HEK293 (cell line): ENCODE results near the gene FRMPD4.

ENCODE experiments used
- CTCF ChIA-PET: fragments of 350-600 bp; formaldehyde crosslinking; extraction: SDS; loops from one replicate; lab custom pipeline; 2021; ENCODE audit warnings: antibody characterized with exemption; lab: Yijun Ruan, JAX
- POLR2A ChIA-PET: fragments of 300-600 bp; formaldehyde crosslinking; extraction: SDS; loops from one replicate; lab custom pipeline; 2020; ENCODE audit warnings: antibody characterized with exemption, inconsistent platforms; lab: Yijun Ruan, JAX
- H3K27ac ChIP-seq: fragments of 200-500 bp; sonication (Bioruptor generic); 2 replicates; pipeline ENCODE4 v1.5.1; 2014; ENCODE audit warnings: low read depth, low read length, control low read depth, inconsistent platforms; ENCODE audit errors: extremely low read depth
- H3K36me3 ChIP-seq, 2 experiments: fragments of 200-500 bp in 1 of 2; sonication (Bioruptor generic) in 1 of 2; 1 replicate in 1 of 2; 2 replicates in 1 of 2; pipeline ENCODE4 v1.5.1; 2014 to 2017; ENCODE audit warnings: inconsistent platforms in 2 of 2, low read length in 2 of 2; ENCODE audit not compliant: control insufficient read depth in 2 of 2, insufficient read depth in 1 of 2
- H3K4me1 ChIP-seq: fragments of 200-500 bp; sonication (Bioruptor generic); 2 replicates; pipeline ENCODE4 v1.5.1; 2014; ENCODE audit warnings: mild to moderate bottlenecking, low read length, inconsistent platforms; ENCODE audit not compliant: control insufficient read depth, insufficient read depth
- H3K4me3 ChIP-seq: 2 replicates; pipeline ENCODE4 v1.5.1; 2011; ENCODE audit warnings: low read depth, mild to moderate bottlenecking, control low read depth, low read length, moderate library complexity
- H3K9me3 ChIP-seq: fragments of 200-500 bp; sonication (Bioruptor generic); 2 replicates; pipeline ENCODE4 v1.5.1; 2014; ENCODE audit warnings: low read depth, low read length, inconsistent platforms; ENCODE audit not compliant: control insufficient read depth, insufficient read depth
- BCL11A ChIP-seq: fragments of 450-650 bp; formaldehyde crosslinking; IDR thresholded peaks from 2 replicates; pipeline ENCODE4 v1.5.1; 2016; ENCODE audit warnings: low read depth, missing biosample characterization, missing genetic modification characterization
- EGR2 ChIP-seq: fragments of 450-650 bp; formaldehyde crosslinking; IDR thresholded peaks from 2 replicates; pipeline ENCODE4 v1.5.1; 2016; ENCODE audit warnings: low read depth, missing biosample characterization, missing genetic modification characterization
- ELK4 ChIP-seq: IDR thresholded peaks from 2 replicates; pipeline ENCODE4 v1.6.1; 2011; ENCODE audit warnings: mild to moderate bottlenecking, low read depth, low read length, borderline replicate concordance
- GFI1B ChIP-seq: fragments of 450-650 bp; formaldehyde crosslinking; IDR thresholded peaks from 2 replicates; pipeline ENCODE4 v1.5.1; 2016; ENCODE audit warnings: missing biosample characterization, missing genetic modification characterization
- KLF16 ChIP-seq: fragments of 450-650 bp; formaldehyde crosslinking; IDR thresholded peaks from 2 replicates; pipeline ENCODE4 v1.5.1; 2017; ENCODE audit warnings: missing biosample characterization, missing genetic modification characterization
- KLF7 ChIP-seq: fragments of 450-650 bp; formaldehyde crosslinking; IDR thresholded peaks from 2 replicates; pipeline ENCODE4 v1.5.1; 2016; ENCODE audit warnings: missing biosample characterization, missing genetic modification characterization, borderline replicate concordance
- ZBTB21 ChIP-seq: fragments of 450-650 bp; formaldehyde crosslinking; IDR thresholded peaks from 2 replicates; pipeline ENCODE4 v1.5.1; 2017; ENCODE audit warnings: missing biosample characterization, missing genetic modification characterization
- ZBTB7A ChIP-seq: fragments of 450-650 bp; formaldehyde crosslinking; IDR thresholded peaks from 2 replicates; pipeline ENCODE4 v1.5.1; 2016; ENCODE audit warnings: low read depth, missing biosample characterization, missing genetic modification characterization
- ZNF138 ChIP-seq: fragments of 450-650 bp; formaldehyde crosslinking; IDR thresholded peaks from 2 replicates; pipeline ENCODE4 v1.5.1; 2016; ENCODE audit warnings: missing biosample characterization, missing genetic modification characterization, borderline replicate concordance
- ZNF174 ChIP-seq: fragments of 450-650 bp; formaldehyde crosslinking; IDR thresholded peaks from 2 replicates; pipeline ENCODE4 v1.5.0; 2017; ENCODE audit warnings: missing biosample characterization, mild to moderate bottlenecking, missing genetic modification characterization
- ZNF335 ChIP-seq: fragments of 450-650 bp; formaldehyde crosslinking; conservative IDR thresholded peaks from 2 replicates; pipeline ENCODE4 v1.5.1; 2016; ENCODE audit warnings: missing biosample characterization, missing genetic modification characterization
- ZNF37A ChIP-seq: fragments of 450-650 bp; IDR thresholded peaks from 2 replicates; pipeline ENCODE4 v1.5.1; 2018; ENCODE audit warnings: missing biosample characterization, missing genetic modification characterization
- ZNF394 ChIP-seq: fragments of 450-650 bp; formaldehyde crosslinking; IDR thresholded peaks from 2 replicates; pipeline ENCODE4 v1.5.1; 2016; ENCODE audit warnings: missing biosample characterization, missing genetic modification characterization, mild to moderate bottlenecking, moderate library complexity, borderline replicate concordance
- ZNF596 ChIP-seq: fragments of 450-650 bp; IDR thresholded peaks from 2 replicates; pipeline ENCODE4 v1.5.0; 2018; ENCODE audit warnings: missing biosample characterization, mild to moderate bottlenecking, missing genetic modification characterization, moderate library complexity
- ZNF623 ChIP-seq: fragments of 450-650 bp; formaldehyde crosslinking; IDR thresholded peaks from 2 replicates; pipeline ENCODE4 v1.5.1; 2016; ENCODE audit warnings: missing biosample characterization, missing genetic modification characterization
- ZNF776 ChIP-seq: fragments of 450-650 bp; formaldehyde crosslinking; IDR thresholded peaks from 2 replicates; pipeline ENCODE4 v1.5.0; 2017; ENCODE audit warnings: missing biosample characterization, missing genetic modification characterization, borderline replicate concordance
- ZNF791 ChIP-seq: fragments of 450-650 bp; formaldehyde crosslinking; IDR thresholded peaks from 2 replicates; pipeline ENCODE4 v1.5.1; 2016; ENCODE audit warnings: missing biosample characterization, missing genetic modification characterization
- ZNF792 ChIP-seq: fragments of 450-650 bp; formaldehyde crosslinking; IDR thresholded peaks from 2 replicates; pipeline ENCODE4 v1.5.1; 2016; ENCODE audit warnings: missing biosample characterization, missing genetic modification characterization
- TF ChIP-seq, protein P1 (sequence below): fragments of 450-650 bp; IDR thresholded peaks from 2 replicates; pipeline ENCODE4 v1.5.1; 2018; ENCODE audit warnings: missing biosample characterization, mild to moderate bottlenecking, missing genetic modification characterization
- TF ChIP-seq, protein P2 (sequence below): fragments of 450-650 bp; formaldehyde crosslinking; IDR thresholded peaks from 2 replicates; pipeline ENCODE4 v1.5.1; 2016; ENCODE audit warnings: missing biosample characterization, missing genetic modification characterization, borderline replicate concordance

FRMPD4 gene

DNA sequence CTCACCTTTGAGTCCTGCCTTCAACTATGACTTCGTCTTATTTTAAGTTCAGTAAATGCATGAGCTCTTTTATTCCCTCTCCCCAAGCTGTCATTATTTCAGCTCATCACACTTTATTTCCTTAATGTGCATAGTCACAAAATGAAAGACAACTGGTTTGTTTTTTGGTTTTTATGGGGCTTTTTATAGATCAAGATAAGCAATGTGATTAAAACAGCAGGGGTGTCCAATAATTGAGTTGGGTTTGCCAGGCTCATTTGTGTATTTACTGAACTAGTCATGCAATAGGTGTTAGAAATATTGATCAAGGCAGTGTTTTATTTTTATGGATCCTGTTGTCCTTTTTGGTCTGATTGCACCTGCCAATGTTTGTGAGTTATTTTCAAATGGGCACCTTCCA lies 102.2 kb downstream of the FRMPD4 start (continued):
- TF ChIP-seq BCL11A (tag by site-specific recombination) = peak; percentile 85

DNA sequence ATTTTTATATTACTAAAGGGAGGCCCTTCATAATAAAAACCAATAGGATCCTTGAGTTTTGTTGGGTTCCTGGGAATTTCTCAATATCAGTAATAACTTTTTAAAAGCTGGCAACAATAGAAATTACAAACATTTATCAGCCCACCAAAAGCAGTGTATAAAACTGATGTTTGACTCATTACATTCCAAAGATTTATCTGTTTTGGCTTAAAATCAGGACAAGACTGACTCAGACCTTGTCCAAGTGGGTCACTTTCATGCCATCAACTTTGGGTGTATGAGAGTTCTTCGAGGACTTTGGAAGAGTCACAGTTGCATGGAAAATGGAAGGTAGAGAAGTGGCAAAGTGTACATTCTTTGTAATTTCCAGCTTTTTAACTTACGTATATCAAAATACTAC lies 102.8 kb downstream of the FRMPD4 start:
- TF ChIP-seq ZNF776 (tag by site-specific recombination) (no peak), ZNF623 (tag by site-specific recombination) (no peak), GFI1B (tag by site-specific recombination) (no peak), ZBTB7A (tag by site-specific recombination) (no peak), ZNF791 (tag by site-specific recombination) (no peak), ZNF37A (no peak), ZNF174 (tag by site-specific recombination) (no peak), KLF16 (no peak), KLF7 (no peak), EGR2 (tag by site-specific recombination) (no peak), ZBTB21 (tag by site-specific recombination) (no peak), ZNF394 (no peak), ZNF596 (tag by site-specific recombination) (no peak), ZNF335 (tag by site-specific recombination) (no peak), ELK4 (no peak), ZNF792 (tag by site-specific recombination) (no peak), ZNF138 (tag by site-specific recombination) (no peak)
- TF ChIP-seq, protein P1, sequence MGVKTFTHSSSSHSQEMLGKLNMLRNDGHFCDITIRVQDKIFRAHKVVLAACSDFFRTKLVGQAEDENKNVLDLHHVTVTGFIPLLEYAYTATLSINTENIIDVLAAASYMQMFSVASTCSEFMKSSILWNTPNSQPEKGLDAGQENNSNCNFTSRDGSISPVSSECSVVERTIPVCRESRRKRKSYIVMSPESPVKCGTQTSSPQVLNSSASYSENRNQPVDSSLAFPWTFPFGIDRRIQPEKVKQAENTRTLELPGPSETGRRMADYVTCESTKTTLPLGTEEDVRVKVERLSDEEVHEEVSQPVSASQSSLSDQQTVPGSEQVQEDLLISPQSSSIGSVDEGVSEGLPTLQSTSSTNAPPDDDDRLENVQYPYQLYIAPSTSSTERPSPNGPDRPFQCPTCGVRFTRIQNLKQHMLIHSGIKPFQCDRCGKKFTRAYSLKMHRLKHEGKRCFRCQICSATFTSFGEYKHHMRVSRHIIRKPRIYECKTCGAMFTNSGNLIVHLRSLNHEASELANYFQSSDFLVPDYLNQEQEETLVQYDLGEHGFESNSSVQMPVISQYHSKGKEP (tag by site-specific recombination) = no peak
- TF ChIP-seq, protein P2, sequence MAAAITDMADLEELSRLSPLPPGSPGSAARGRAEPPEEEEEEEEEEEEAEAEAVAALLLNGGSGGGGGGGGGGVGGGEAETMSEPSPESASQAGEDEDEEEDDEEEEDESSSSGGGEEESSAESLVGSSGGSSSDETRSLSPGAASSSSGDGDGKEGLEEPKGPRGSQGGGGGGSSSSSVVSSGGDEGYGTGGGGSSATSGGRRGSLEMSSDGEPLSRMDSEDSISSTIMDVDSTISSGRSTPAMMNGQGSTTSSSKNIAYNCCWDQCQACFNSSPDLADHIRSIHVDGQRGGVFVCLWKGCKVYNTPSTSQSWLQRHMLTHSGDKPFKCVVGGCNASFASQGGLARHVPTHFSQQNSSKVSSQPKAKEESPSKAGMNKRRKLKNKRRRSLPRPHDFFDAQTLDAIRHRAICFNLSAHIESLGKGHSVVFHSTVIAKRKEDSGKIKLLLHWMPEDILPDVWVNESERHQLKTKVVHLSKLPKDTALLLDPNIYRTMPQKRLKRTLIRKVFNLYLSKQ = no peak
- TF ChIP-seq, all 188 proteins: peak for 0
- ChIA-PET POLR2A (interaction anchor here (0.7 kb wide), 1 partner anchor 456 kb away, joined by 4 read pairs; no protein-coding TSS in a partner anchor), CTCF (interaction anchor here (0.6 to 0.8 kb wide), 2 partner anchors 9 to 168 kb away, joined by 3 read pairs; no protein-coding TSS in a partner anchor)
- no peaks in the 10 kb centered on the region for H3K9me3 ChIP-seq
- H3K36me3 ChIP-seq = no peaks in the 10 kb centered on the region
- H3K4me1 ChIP-seq = peaks cover 25% of the 10 kb centered on the region
- H3K4me3 ChIP-seq = no peak overlapping the region
- H3K27ac ChIP-seq = peak overlapping the region; percentile 77; the same call in 1 of the 2 replicates
